Glutamatergic neuron (in vitro differentiated cells): ENCODE measurements around the gene LRP1. TPM values are rescaled to one million over a fixed set of nuclear protein-coding genes. Genes with fewer than 3 reads are reported as not detected.

Source experiments
- DNase-seq: peaks from one replicate; pipeline ENCODE4 v3.0.0; 2022
- H3K27ac Mint-ChIP-seq: one replicate; pipeline ENCODE4 v1.8.0; 2020; ENCODE audit warnings: mild to moderate bottlenecking, mixed read lengths, inconsistent platforms; ENCODE audit not compliant: unreplicated experiment
- H3K27me3 Mint-ChIP-seq: one replicate; pipeline ENCODE4 v1.8.0; 2020; ENCODE audit warnings: mild to moderate bottlenecking, moderate library complexity, mixed read lengths, inconsistent platforms; ENCODE audit not compliant: unreplicated experiment
- H3K36me3 Mint-ChIP-seq: one replicate; pipeline ENCODE4 v1.8.0; 2020; ENCODE audit warnings: mild to moderate bottlenecking, mixed read lengths, inconsistent platforms; ENCODE audit not compliant: unreplicated experiment
- H3K4me1 Mint-ChIP-seq: one replicate; pipeline ENCODE4 v1.8.0; 2020; ENCODE audit warnings: mild to moderate bottlenecking, low read depth, mixed read lengths, inconsistent platforms; ENCODE audit not compliant: unreplicated experiment
- H3K4me3 Mint-ChIP-seq: one replicate; pipeline ENCODE4 v1.8.0; 2020; ENCODE audit warnings: mild to moderate bottlenecking, mixed read lengths, inconsistent platforms; ENCODE audit not compliant: unreplicated experiment
- H3K9me3 Mint-ChIP-seq: one replicate; pipeline ENCODE4 v1.8.0; 2020; ENCODE audit warnings: mild to moderate bottlenecking, moderate library complexity, mixed read lengths, inconsistent platforms; ENCODE audit not compliant: unreplicated experiment
- total RNA-seq: library from RNA; stranded (reverse); fragmentation: NEBNext Ultra II Directional; extraction: Animal tissue kit (Norgen Biotek cat#: 25700); gene quantifications from one replicate; pipeline ENCODE4 v1.2.1, GENCODE V29; 2021; ENCODE audit not compliant: unreplicated experiment
- TF ChIP-seq, protein P1 (sequence below): fragments of 200-600 bp; sonication (generic); IDR thresholded peaks from one replicate; pipeline ENCODE4 v1.5.0; 2021; ENCODE audit not compliant: partially characterized antibody, unreplicated experiment

The LRP1 gene
- total RNA-seq, 1 donor from 2014 or later: 125 TPM

DNA sequence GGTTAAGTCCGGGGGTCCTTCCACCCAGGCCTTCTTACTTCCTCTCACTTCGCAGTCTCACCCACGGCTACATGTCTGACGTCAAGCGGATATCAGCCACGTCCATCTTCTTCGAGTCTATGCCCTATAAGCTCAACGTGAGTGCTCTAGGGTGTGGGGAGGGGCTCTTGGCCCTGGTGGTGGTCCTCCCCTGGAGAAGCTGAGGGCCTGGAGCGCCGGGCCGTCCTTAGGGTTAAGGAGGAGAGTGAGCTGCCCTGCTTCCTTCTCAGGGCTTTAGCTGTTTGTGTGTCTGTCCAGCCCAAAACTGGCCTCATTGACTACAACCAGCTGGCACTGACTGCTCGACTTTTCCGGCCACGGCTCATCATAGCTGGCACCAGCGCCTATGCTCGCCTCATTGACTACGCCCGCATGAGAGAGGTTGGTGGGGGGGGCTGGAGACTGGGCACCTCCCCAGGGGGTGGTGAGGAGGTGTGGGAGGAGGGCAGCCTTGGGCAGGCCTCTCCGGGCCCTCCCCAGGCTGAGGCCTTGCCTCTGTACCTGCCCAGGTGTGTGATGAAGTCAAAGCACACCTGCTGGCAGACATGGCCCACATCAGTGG lies 104.0 kb downstream of the LRP1 start:
- TF ChIP-seq, protein P1, sequence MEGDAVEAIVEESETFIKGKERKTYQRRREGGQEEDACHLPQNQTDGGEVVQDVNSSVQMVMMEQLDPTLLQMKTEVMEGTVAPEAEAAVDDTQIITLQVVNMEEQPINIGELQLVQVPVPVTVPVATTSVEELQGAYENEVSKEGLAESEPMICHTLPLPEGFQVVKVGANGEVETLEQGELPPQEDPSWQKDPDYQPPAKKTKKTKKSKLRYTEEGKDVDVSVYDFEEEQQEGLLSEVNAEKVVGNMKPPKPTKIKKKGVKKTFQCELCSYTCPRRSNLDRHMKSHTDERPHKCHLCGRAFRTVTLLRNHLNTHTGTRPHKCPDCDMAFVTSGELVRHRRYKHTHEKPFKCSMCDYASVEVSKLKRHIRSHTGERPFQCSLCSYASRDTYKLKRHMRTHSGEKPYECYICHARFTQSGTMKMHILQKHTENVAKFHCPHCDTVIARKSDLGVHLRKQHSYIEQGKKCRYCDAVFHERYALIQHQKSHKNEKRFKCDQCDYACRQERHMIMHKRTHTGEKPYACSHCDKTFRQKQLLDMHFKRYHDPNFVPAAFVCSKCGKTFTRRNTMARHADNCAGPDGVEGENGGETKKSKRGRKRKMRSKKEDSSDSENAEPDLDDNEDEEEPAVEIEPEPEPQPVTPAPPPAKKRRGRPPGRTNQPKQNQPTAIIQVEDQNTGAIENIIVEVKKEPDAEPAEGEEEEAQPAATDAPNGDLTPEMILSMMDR: no peak

DNA sequence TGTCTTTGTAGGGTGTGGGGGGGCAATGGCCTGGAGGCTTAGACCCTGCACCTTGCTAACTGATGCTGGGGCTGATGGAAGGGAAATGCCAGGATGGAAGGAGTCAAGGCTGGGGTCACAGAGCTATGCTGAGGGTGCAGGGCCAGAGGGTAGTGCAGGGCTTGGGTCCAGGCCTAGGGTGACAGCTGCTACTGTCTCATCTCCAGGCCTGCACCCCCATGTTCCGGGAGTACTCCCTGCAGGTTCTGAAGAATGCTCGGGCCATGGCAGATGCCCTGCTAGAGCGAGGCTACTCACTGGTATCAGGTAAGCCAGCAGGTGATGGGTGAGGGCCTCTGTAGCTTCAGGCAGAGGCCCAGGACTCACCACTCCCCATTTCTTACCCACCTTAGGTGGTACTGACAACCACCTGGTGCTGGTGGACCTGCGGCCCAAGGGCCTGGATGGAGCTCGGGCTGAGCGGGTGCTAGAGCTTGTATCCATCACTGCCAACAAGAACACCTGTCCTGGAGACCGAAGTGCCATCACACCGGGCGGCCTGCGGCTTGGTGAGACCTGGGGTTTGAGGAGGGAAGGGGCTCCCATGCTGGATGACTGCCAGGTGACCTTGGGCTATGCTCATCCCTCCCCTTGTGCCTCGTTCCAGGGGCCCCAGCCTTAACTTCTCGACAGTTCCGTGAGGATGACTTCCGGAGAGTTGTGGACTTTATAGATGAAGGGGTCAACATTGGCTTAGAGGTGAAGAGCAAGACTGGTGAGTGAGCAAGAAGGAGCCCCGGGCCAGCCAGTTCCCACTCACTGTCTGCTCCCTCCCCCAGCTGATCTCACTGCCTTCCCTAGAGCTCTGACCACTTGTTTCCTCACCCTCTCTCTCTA lies 105.3 kb downstream of the LRP1 start:
- TF ChIP-seq, protein P1: no peak

More for the DNA sequence above, 104.0 kb downstream of the LRP1 start:
- Mint-ChIP-seq H3K27ac (no peak overlapping the region), H3K9me3 (peaks cover 24% of the 10 kb centered on the region), H3K36me3 (no peaks in the 10 kb centered on the region), H3K4me1 (peaks cover 27% of the 10 kb centered on the region), H3K4me3 (peak overlapping the region; percentile 50), H3K27me3 (peaks cover 38% of the 10 kb centered on the region)
- DNase-seq: no peak

DNA sequence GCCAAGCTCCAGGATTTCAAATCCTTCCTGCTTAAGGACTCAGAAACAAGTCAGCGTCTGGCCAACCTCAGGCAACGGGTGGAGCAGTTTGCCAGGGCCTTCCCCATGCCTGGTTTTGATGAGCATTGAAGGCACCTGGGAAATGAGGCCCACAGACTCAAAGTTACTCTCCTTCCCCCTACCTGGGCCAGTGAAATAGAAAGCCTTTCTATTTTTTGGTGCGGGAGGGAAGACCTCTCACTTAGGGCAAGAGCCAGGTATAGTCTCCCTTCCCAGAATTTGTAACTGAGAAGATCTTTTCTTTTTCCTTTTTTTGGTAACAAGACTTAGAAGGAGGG lies 105.9 kb downstream of the LRP1 start:
- H3K4me3 Mint-ChIP-seq: peak overlapping the region; percentile 53
- TF ChIP-seq, protein P1: no peak
- H3K36me3 Mint-ChIP-seq: no peaks in the 10 kb centered on the region
- peaks cover 38% of the 10 kb centered on the region for H3K27me3 Mint-ChIP-seq
- DNase-seq: no peak
- H3K9me3 Mint-ChIP-seq: peaks cover 34% of the 10 kb centered on the region
- H3K4me1 Mint-ChIP-seq: peaks cover 28% of the 10 kb centered on the region
- H3K27ac Mint-ChIP-seq: no peak overlapping the region

More for the DNA sequence above, 105.3 kb downstream of the LRP1 start:
- no peak for DNase-seq
- no peak overlapping the region for H3K27ac Mint-ChIP-seq
- peaks cover 28% of the 10 kb centered on the region for H3K4me1 Mint-ChIP-seq
- no peaks in the 10 kb centered on the region for H3K36me3 Mint-ChIP-seq
- H3K9me3 Mint-ChIP-seq: peaks cover 31% of the 10 kb centered on the region
- peak overlapping the region; percentile 53 for H3K4me3 Mint-ChIP-seq
- peaks cover 40% of the 10 kb centered on the region for H3K27me3 Mint-ChIP-seq

DNA sequence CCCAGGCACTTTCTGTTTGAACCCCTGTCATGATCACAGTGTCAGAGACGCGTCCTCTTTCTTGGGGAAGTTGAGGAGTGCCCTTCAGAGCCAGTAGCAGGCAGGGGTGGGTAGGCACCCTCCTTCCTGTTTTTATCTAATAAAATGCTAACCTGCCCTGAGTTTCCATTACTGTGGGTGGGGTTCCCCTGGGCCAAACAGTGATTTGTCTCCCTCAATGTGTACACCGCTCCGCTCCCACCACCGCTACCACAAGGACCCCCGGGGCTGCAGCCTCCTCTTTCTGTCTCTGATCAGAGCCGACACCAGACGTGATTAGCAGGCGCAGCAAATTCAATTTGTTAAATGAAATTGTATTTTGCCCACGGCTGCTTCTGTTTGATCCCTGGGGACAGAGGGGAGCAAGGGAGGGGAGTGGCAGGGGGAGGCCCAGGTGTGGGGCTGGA lies 106.3 kb downstream of the LRP1 start:
- H3K27ac Mint-ChIP-seq: no peak overlapping the region
- peaks cover 37% of the 10 kb centered on the region for H3K27me3 Mint-ChIP-seq
- TF ChIP-seq, protein P1: no peak
- peak overlapping the region; percentile 53 for H3K4me3 Mint-ChIP-seq
- DNase-seq: no peak
- H3K36me3 Mint-ChIP-seq: no peaks in the 10 kb centered on the region
- H3K4me1 Mint-ChIP-seq: peaks cover 28% of the 10 kb centered on the region
- peaks cover 34% of the 10 kb centered on the region for H3K9me3 Mint-ChIP-seq
